Activated naive CD4-positive, alpha-beta T cell (primary cell): ENCODE results near the gene JUN.
A peak's percentile ranks its signal among the peaks of the same experiment; 100 is the strongest.

ENCODE experiments used
- DNase-seq, 4 experiments: peaks; one replicate each; lab custom pipeline; 2025; lab: John Stamatoyannopoulos, UW

The JUN gene

GRCh38 chr1:58762806-58763205 lies 21.0 kb downstream of the JUN start:
- DNase-seq = no peak

GRCh38 chr1:58755468-58755872 lies 28.4 kb downstream of the JUN start:
- peak in 1 of 4 experiments; percentile 5 for DNase-seq

- DNase-seq = no peak
Measured at GRCh38 chr1:58754683-58755467, 29.0 kb downstream of the JUN start.

GRCh38 chr1:58754073-58754613 lies 29.7 kb downstream of the JUN start:
- DNase-seq = no peak

GRCh38 chr1:58753431-58753866 lies 30.4 kb downstream of the JUN start:
- no peak for DNase-seq

GRCh38 chr1:58749646-58750045 lies 34.2 kb downstream of the JUN start:
- DNase-seq = no peak

- DNase-seq = no peak
Measured at GRCh38 chr1:58748666-58749065, 35.2 kb downstream of the JUN start.

- DNase-seq = no peak
Measured at GRCh38 chr1:58746757-58747156, 37.1 kb downstream of the JUN start.

- no peak for DNase-seq
Measured at GRCh38 chr1:58746182-58746581, 37.7 kb downstream of the JUN start.

GRCh38 chr1:58745666-58746065 lies 38.2 kb downstream of the JUN start:
- DNase-seq = no peak

- no peak for DNase-seq
Measured at GRCh38 chr1:58745117-58745516, 38.7 kb downstream of the JUN start.

GRCh38 chr1:58741678-58742553 lies 41.9 kb downstream of the JUN start:
- no peak for DNase-seq

- DNase-seq = no peak
Measured at GRCh38 chr1:58739856-58740466, 43.9 kb downstream of the JUN start.

- no peak for DNase-seq
Measured at GRCh38 chr1:58738876-58739275, 45.0 kb downstream of the JUN start.

GRCh38 chr1:58735586-58735985 lies 48.3 kb downstream of the JUN start:
- no peak for DNase-seq

GRCh38 chr1:58734630-58735029 lies 49.2 kb downstream of the JUN start:
- no peak for DNase-seq

- DNase-seq = no peak
Measured at GRCh38 chr1:58732087-58732775, 51.6 kb downstream of the JUN start.
